ENCODE results near the gene SCG3.

DNA sequence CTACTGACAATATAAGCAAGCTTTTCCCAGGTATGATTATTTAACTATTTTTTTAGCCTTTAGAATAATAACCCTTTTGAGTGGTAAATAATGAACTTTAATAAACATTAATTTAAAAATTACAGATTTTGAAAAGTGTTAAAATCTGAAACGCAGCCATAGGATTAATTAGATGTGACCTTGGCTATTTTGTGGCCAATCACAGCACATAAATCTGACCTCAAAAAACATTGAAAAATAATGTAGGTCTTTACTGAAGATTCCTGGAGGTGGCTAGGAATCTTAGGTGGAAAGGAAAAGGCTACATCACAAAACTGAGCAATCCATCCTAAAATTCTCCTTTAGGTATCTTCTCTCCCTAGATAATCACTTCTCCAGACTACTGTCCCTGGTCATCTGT is 18.1 kb downstream of the SCG3 start:
- TF ChIP-seq BHLHE40 (IDR thresholded peaks at IDR 0.05; ENCODE audit: borderline replicate concordance) (no peak), SP1 (IDR thresholded peaks at IDR 0.05) (no peak), FOXM1 (IDR thresholded peaks at IDR 0.05; ENCODE audit: borderline replicate concordance) (no peak), FOXA1 (IDR thresholded peaks at IDR 0.05) (no peak), ZNF384 (IDR thresholded peaks at IDR 0.05) (no peak), SUZ12 (IDR thresholded peaks at IDR 0.05) (no peak), NFRKB (IDR thresholded peaks at IDR 0.05) (no peak), FOXK2 (IDR thresholded peaks at IDR 0.05) (no peak), L3MBTL2 (conservative IDR thresholded peaks at IDR 0.05) (no peak), TARDBP (IDR thresholded peaks at IDR 0.05) (no peak), ELF4 (IDR thresholded peaks at IDR 0.05) (no peak), HDGF (IDR thresholded peaks at IDR 0.05; ENCODE audit: borderline replicate concordance) (no peak), CTBP1 (IDR thresholded peaks at IDR 0.05; ENCODE audit: borderline replicate concordance) (no peak)

Data from HEK293T (cell line).